Pancreas (tissue), 10 donors: ENCODE measurements around the gene SOX11. TPM values are rescaled to one million over a fixed set of nuclear protein-coding genes. Genes with fewer than 3 reads are reported as not detected.

ENCODE experiments used
- ATAC-seq, 4 donors: fragments of 200-7000 bp; cut with Tn5 transposase; one replicate each; pipeline versions ENCODE4 v1.8.0 to v1.9.1; 2020; ENCODE audit warnings: mild to moderate bottlenecking in 4 of 4, moderate library complexity in 4 of 4
- DNase-seq, 6 donors: peaks; one replicate each; pipeline ENCODE4 v3.0.0-alpha.2; 2020
- FAIRE-seq: peaks from 2 replicates; lab custom pipeline; 2012; peaks lifted over from hg19 to GRCh38; lab: Jason Lieb, UNC
- H3K27ac ChIP-seq, 4 donors: fragments of 200-600 bp; sonication (generic); 1 replicate in 3 of 4; 2 replicates in 1 of 4; pipeline versions ENCODE4 v1.5.0 to v1.8.0; 2020
- H3K27me3 ChIP-seq, 4 donors: fragments of 200-600 bp; one replicate each; pipeline ENCODE4 v1.8.0; 2021
- H3K36me3 ChIP-seq, 3 donors: fragments of 200-600 bp; sonication (generic) in 1 of 3; one replicate each; pipeline versions ENCODE4 v1.5.0 to v1.8.0; 2020 to 2021
- H3K4me1 ChIP-seq, 3 donors: fragments of 200-600 bp; one replicate each; pipeline ENCODE4 v1.8.0; 2021
- H3K4me3 ChIP-seq, 4 donors: fragments of 200-600 bp; sonication (generic) in 2 of 4; one replicate each; pipeline versions ENCODE4 v1.5.0 to v1.8.0; 2020 to 2021
- H3K9me3 ChIP-seq, 4 donors: fragments of 200-600 bp; one replicate each; pipeline ENCODE4 v1.8.0; 2021
- WGBS, 2 donors: extraction: QIAGEN DNeasy Blood & Tissue Kit; methylation state at CpG; one replicate each; pipeline ENCODE4 v1.1.7; 2013; 5-methylcytosine and 5-hydroxymethylcytosine counted together
- intact Hi-C, 3 donors: fragments of 100-400 bp; cut with DNase I; formaldehyde crosslinking; loops; one replicate each; pipeline versions ENCODE4 v1.11.1 to v1.14.2; 2022
- polyA plus RNA-seq, 2 donors: library from polyadenylated mRNA; stranded (reverse); fragments of 200-250 nt; gene quantifications; one replicate each; pipeline ENCODE4 v1.2.3, GENCODE V29; 2013
- total RNA-seq, 6 donors: library from RNA; stranded (reverse); fragmentation: NEBNext Ultra II Directional in 4 of 6; extraction: Animal tissue kit (Norgen Biotek cat#: 25700) in 4 of 6; gene quantifications; one replicate each; pipeline versions ENCODE4 v1.2.1 to v1.2.4, GENCODE V29; 2021 to 2023
- TF ChIP-seq, protein P1 (sequence below), 4 donors: fragments of 200-600 bp; sonication (generic) in 3 of 4; IDR thresholded peaks; one replicate each; pipeline versions ENCODE4 v1.5.0 to v1.8.0; 2021; ENCODE audit warnings: antibody characterized with exemption in 4 of 4
- donor health status: healthy with polysubstance abuse.
- donor health status: DM: no; HTN: no; CAD: no; lungs with moderate emphysema.
- donor health status: DM: no; HTN: no; CAD: no.
- donor health status: control.
- donor health status: control.
- donor health status: Bipolar disorder and iron deficiency.
- donor health status: DM: yes; HTN: yes; CAD: no.
- donor health status: DM: no; HTN: no; CAD: no.
- donor health status: DM: no; HTN: no; CAD: no.
- donor health status: DM: yes; HTN: yes; CAD: no.

SOX11 gene
- total and polyA plus RNA-seq, 8 donors = 0.03 to 0.09 (median 0.04) TPM; not detected in 4

DNA sequence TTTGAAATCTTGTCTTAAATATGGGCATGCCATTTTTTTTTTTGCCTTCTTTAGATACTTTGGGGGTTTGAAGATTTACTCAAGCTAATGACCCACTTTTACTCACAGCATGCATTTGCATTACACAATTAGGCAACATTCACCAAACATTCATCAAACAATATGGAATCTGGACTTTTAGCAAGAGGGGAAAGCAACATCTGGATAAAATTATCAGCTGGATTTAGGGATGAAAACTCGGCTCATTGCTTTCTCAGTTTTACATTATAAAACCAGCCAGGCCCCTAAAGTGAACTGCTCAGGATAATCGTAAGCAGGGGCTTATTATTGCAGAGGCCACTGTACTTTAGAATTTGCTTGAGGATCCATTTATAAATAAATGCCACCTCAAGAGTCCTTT lies 44.7 kb downstream of the SOX11 start:
- ATAC-seq (no peak), FAIRE-seq (no peak), DNase-seq (no peak)
- Histone ChIP-seq H3K36me3 (no peaks in the 10 kb centered on the region), H3K4me1 (no peaks in the 10 kb centered on the region), H3K27me3 (peaks cover 0 to 2% (median 0%) of the 10 kb centered on the region in 4 donors), H3K9me3 (no peaks in the 10 kb centered on the region), H3K27ac (no peak overlapping the region), H3K4me3 (no peak overlapping the region)
- TF ChIP-seq, protein P1, sequence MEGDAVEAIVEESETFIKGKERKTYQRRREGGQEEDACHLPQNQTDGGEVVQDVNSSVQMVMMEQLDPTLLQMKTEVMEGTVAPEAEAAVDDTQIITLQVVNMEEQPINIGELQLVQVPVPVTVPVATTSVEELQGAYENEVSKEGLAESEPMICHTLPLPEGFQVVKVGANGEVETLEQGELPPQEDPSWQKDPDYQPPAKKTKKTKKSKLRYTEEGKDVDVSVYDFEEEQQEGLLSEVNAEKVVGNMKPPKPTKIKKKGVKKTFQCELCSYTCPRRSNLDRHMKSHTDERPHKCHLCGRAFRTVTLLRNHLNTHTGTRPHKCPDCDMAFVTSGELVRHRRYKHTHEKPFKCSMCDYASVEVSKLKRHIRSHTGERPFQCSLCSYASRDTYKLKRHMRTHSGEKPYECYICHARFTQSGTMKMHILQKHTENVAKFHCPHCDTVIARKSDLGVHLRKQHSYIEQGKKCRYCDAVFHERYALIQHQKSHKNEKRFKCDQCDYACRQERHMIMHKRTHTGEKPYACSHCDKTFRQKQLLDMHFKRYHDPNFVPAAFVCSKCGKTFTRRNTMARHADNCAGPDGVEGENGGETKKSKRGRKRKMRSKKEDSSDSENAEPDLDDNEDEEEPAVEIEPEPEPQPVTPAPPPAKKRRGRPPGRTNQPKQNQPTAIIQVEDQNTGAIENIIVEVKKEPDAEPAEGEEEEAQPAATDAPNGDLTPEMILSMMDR (IDR thresholded peaks at IDR 0.05) = no peak
- 70 to 88% methylated on average over 2 of the region's 2 CpGs for WGBS, 2 donors
- intact Hi-C loops = no loop called here

DNA sequence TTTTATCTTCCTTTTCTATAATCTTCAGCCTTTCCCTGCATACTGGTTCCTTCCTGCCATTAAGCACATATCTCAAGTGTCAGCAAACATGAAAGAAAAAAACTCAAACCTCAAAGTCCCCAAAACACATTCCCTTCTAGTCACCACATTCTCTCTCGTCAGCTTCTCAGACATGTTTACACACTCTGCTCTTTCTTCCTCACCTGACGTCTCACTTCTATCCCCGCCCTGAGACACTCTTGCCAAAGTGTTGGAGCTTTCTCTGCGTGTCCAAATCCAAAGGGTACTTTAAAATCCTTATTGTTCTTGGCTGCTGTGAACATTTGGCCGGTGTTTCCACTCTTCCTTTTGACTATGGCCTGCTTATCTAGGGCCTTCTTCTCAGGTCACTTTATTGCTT lies 47.9 kb downstream of the SOX11 start:
- Histone ChIP-seq H3K36me3 (no peaks in the 10 kb centered on the region), H3K9me3 (no peaks in the 10 kb centered on the region), H3K27me3 (no peaks in the 10 kb centered on the region), H3K4me3 (no peak overlapping the region), H3K27ac (no peak overlapping the region), H3K4me1 (no peaks in the 10 kb centered on the region)
- no peak for FAIRE-seq
- TF ChIP-seq, protein P1 (IDR thresholded peaks at IDR 0.05) = no peak
- intact Hi-C loops = no loop called here
- 39 to 55% methylated on average over 5 of the region's 5 CpGs for WGBS, 2 donors
- no peak for DNase-seq
- no peak for ATAC-seq

DNA sequence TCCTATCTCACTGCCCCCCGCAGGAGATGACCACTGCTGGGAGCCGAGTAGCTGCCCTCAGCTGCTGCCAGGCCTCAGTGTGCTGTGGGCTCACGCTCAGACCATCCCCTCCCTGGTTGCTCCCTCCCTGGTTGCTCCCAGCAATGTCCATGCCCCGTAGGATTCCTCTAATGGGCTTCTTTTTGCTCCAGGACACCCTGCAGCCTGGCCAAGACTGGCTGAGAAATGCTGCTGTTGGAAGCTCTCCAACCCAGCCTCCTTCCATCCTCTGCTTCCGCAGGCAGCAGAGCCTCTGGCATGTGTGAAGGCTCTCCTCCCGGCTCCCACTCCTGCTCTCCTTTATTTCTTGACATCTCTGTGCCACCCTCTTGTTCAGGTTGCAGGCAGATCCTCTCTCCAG lies 48.6 kb downstream of the SOX11 start:
- no peaks in the 10 kb centered on the region for H3K9me3 ChIP-seq
- no peaks in the 10 kb centered on the region for H3K4me1 ChIP-seq
- intact Hi-C loops = no loop called here
- WGBS, 2 donors = 75 to 83% methylated on average over 6 of the region's 6 CpGs
- no peak for FAIRE-seq
- H3K27me3 ChIP-seq = no peaks in the 10 kb centered on the region
- no peak overlapping the region for H3K4me3 ChIP-seq
- no peak for ATAC-seq
- TF ChIP-seq, protein P1 (IDR thresholded peaks at IDR 0.05) = no peak
- DNase-seq = no peak
- no peaks in the 10 kb centered on the region for H3K36me3 ChIP-seq
- H3K27ac ChIP-seq = no peak overlapping the region

DNA sequence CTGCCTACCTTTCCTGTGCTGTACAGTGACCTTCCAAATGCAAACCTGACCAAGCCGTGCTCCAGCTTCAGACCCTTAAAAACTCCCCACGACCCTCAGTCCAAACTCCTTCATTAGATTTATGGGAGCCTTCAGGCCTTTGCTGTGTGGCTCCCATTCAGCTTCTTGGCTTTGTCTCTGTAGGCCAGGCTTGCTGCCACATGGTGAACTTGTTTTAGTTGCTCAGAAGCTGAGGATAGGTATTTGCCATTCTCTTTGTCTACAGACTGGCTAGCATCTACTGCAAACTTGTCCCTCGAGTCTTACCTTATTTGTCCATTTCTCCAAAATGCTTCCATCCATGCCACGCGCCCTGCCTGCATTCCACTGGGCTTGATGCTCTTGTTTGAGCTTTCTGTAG lies 49.1 kb downstream of the SOX11 start:
- Histone ChIP-seq H3K4me1 (no peaks in the 10 kb centered on the region), H3K27ac (no peak overlapping the region), H3K9me3 (no peaks in the 10 kb centered on the region), H3K36me3 (no peaks in the 10 kb centered on the region), H3K27me3 (no peaks in the 10 kb centered on the region), H3K4me3 (no peak overlapping the region)
- TF ChIP-seq, protein P1 (IDR thresholded peaks at IDR 0.05) = no peak
- ATAC-seq = no peak
- intact Hi-C loops = no loop called here
- 72 to 76% methylated on average over 5 of the region's 5 CpGs for WGBS, 2 donors
- DNase-seq = no peak
- no peak for FAIRE-seq

DNA sequence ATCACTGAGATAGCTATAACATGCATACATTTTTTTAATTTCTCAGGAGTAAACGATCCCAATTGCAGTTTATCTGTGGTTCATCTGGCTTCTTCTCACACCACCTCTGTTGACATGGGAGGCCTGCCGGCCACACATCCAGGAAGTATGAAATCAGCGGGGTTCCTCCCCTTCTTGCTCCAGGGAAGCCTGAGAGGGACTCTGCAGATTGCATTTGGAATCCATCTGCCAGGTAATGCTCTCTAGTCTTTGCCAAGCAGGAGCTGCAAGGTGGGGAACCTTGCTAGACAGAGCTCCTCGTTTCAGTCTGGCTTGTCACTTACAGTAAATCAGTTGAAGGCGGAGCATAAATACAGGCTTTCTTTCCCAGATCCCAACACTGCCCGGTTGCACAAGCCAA lies 49.9 kb downstream of the SOX11 start:
- WGBS, 2 donors = 35 to 41% methylated on average over 6 of the region's 6 CpGs
- intact Hi-C loops = no loop called here
- TF ChIP-seq, protein P1 (IDR thresholded peaks at IDR 0.05) = no peak
- ATAC-seq = no peak
- Histone ChIP-seq H3K4me3 (no peak overlapping the region), H3K27me3 (no peaks in the 10 kb centered on the region), H3K4me1 (no peaks in the 10 kb centered on the region), H3K27ac (no peak overlapping the region), H3K36me3 (no peaks in the 10 kb centered on the region), H3K9me3 (no peaks in the 10 kb centered on the region)
- FAIRE-seq = no peak
- DNase-seq = no peak
